SW480 (cell line): Measurements from ENCODE around the gene JAKMIP1.
A peak's percentile ranks its signal among the peaks of the same experiment; 100 is the strongest.

Experiments
- DNase-seq: peaks from one replicate; pipeline ENCODE4 v3.0.0-alpha.2; 2016; ENCODE audit warnings: low spot score

Gene JAKMIP1

DNA sequence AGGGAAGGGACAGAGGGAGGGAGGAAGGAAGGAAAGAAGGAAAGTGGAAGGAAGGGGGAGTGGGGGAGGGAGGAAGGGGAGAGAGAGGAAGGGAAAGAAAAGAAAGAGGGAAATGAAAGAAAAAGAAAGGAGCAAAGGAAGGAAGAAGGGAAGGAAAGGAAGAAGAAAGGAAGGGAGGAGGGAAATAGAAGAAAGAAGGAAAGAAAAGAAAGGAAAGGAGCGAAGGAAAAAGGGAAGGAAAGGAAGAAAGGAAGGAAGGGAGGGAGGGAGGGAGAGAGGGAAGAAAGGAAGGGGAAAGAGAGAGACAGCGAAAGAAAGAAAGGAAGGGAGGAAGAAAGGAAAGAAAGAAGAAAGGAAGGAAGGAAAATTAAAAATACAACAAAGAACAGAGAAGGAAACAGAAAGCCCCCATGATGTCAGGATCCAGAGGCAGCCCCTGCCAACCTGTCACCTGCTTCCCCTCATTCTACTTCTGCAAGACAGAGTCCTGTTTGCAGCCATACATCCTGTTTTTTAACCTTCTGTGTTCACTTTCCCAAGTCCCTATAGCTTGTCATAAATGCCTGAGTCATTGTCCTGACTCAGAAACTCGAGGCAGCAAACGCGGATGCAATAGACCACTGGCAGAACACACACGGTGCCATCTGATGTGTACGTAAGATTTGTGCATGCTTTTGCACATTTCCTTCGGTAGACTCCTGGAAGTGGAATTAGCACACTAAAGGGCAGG, 105.2 kb downstream of the JAKMIP1 start:
- DNase-seq = peak; percentile 29

DNA sequence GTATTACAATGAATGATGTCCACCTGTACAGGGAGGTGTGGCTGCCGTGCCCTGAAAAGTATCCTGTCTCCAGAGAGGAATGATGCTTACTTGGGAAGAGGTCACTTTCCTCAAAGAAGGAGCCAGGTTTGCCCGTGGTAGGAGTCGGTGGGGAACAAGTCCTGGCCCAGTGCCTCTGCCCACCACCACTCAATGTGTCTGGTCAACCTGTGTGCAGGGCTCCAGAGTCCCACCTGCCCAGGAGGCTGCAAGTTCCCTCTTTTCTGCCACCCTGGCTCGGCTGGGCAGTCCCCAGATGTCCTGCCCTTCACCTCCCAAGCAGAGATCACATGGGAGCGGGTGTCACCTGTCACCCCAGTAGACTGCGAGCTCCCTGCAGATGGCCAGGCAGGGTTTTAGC, 106.7 kb downstream of the JAKMIP1 start:
- no peak for DNase-seq

DNA sequence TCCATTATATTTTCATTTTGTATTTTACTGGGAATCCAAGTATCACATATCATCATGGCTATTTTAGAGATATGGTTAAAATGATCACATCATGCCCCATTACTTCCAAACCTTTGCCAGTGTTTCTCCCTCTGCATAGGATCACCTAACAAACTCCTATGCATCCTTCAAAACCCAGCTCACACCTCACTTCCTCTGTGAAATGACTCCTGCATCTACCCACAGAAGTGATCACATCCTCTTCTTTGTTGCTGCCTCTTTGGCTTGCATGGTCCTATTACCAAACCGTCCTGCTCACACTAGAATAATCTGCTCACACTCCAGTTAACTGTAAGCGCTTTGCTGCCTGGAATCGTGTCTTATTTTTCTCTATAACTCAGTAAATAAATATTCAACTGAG, 107.4 kb downstream of the JAKMIP1 start:
- no peak for DNase-seq

DNA sequence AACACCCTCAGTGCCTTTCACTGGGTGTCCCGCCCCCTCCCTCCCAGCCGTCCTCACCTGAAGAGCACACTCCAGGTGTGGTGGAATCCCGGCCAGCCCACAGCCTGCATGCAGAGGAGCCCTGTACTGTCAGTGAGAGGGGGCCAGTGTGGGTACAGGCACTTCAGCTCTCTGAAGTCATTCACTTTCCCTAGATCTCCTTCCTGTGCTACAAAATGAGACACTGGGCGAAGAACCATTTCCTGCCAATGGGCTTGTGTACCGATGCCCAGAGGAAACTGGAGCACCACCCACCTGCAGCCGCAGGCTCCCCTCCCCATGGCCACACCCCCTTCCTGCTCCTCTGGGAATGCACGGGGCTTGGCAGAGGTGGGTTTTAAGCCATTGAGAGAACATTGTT, 108.2 kb downstream of the JAKMIP1 start:
- peak; percentile 16 for DNase-seq

DNA sequence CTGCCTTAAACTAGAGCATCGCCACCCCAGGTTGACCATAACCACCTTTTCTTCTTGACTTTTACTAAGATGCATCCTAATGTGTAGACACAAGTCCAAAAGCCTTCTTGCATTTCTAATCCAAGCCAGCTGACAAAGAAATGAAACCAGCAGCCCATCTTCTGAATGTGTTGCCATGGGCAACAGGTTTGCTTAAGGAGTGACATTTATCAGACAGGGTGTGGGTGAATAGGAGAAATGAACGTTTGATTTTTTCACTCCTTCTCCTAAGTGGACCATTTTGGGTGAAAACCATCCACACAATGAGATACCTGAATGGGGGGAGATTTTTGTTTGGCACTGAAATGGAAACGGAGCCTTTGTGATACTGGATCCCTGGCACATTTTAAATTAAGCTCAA, 109.4 kb downstream of the JAKMIP1 start:
- no peak for DNase-seq

DNA sequence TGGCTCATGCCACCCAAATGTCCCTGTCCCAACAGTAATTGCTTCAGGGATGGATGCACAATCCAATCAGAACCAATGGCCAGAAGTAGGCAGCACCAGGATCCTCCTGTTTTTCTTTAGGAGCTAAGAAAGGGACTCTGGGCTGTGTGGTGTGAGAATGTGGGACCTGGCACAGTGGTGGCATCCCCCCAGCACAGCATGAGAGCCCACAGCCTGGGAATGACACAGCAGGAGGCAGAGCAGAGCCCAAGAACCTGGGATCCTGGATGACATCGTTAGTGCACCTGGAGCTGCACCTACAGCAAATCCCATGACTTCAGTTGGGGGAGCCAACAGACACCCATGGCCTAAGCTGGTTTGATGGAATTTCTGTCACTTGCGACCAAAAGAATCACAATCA, 111.4 kb downstream of the JAKMIP1 start:
- no peak for DNase-seq

DNA sequence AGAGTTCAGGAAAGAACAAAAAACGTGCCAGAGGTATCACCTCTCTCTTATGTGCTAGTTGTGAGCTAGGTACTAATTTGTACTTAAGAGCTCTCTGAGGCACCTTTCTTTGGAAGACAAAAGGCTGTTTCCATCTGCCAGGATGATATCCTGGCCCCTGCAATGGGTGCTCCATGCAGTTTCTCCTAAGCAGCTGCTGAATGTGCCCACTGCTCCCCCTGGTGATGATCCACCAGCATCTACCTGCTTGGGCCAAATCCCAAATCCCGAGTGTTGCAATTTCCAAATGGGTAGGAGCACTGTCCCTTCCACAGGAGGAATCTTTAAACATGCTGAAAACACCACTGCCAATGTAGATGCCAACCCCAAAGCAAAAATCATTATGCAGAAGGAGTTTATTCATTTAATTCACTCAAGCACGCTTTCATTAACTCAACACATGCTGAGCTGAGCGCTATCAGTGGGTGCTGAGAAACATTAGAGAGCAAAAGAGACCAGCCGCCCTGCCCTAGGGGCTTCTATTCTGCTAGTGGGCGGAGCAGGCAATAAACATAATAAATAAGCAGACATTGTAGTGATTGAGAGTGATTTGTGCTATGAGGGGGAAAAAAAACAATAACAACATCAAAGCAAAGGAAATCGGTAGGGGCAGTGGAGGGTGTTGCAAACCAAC, 112.5 kb downstream of the JAKMIP1 start:
- DNase-seq = peak; percentile 48

DNA sequence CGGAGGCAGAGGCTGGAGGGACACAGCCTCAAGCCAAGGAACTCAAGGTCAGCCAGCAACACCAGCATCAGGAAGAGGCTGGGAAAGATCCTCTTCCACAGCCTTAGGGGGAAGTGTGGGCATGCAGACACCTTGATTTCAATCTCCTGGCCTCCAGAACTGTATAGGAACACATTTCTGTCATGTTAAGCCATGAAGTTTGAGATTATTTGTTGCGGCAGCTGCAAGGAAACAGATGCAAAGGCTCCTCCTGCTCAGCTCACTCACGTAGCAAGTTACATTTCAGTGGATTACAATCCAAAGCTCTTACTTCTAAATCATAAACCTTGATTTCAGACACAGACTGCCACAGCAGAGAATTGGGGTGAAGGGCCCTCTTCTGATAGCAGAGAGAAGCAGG, 113.5 kb downstream of the JAKMIP1 start:
- no peak for DNase-seq

DNA sequence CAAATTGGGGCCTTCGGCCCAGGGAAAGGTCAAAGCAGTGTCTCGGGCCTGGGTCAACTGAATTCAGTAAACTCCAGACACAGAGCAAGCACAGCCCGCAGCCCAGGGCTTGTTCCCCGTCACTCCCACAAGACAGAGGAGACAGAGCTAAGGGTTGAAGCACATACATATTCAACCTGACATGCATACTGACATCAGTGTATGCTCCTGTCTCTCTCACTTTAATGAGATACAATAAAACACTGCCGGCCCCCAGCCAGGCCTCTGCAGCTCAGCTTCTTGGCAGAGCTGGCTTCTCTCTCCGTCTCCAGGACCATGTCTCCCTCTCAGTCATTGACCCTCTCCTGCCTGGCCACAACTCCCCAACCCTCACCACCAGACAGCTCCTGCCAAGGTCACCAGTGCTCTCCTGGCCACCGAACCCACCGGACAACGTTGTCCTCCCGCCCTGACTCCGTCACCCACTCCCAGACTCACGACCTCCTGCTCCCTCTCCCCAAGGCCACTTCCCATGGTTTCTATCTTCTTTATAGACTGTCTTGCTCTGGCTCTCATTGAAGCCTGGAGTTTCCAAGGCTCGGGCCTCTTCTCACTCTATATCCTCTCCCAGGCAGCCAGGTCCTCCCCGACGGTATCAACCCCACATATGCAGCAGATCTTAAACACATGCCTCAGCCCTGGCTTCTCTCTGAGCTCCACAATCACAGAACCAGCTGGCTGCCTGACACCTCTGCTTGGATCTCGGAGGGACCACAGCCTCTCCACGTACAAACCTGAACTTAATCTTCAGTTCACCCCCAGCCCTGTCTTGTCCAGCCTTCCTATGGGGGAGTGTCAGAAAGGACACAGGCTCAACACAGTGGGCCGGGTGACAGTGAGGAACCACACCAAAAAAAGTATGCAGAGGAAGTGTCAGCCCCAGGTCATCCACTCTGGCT, 114.4 kb downstream of the JAKMIP1 start:
- DNase-seq = no peak

DNA sequence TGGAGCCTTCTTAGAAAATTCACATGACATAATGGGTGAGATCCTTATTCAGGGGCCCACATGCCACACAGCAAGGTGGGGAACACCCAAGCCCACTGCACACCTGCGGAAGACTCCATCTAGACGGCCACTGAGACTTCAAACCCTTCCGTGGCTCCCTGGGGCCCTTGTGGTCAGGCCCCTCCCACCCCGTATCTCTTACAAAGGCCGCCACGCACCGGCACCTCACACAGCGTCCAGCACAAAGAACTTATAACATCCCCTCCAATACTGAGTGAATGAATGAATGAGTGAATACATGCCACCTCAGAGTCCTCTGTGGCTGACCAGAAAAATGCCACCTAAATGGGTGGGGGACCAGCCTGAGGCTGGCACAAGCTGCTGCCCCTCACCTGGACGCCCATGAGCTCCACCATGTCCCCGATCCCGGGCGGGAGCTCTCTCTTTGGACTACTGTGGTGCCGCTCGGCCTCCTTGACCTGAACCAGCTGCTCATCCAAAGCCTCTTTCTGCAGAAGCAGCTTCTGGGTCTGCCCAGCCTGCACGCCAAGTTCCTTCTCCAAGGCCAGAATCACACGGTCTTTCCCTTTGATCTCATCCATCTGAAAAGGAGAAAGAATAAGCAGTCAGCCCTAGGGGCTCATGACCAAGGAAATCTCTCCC, 115.2 kb downstream of the JAKMIP1 start:
- DNase-seq = no peak

DNA sequence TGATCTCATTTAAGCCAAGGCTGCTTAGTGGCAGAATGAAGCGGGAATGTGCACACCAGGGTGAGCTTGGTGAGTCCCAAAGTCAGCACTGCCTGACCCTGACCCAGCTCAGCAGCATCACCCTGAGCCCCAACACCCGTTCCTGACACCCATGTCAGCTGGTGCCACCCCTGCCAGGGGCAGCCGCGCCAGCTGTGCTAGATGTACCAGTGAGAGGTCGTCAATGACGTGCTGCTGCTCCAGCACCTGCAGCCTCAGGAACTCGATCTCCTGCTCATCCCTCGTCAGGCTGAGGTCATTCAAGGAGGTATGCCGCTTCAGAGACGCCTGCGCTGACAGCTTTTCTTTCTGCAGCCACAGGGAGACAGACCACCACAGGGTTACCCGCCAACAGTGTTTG, 120.4 kb downstream of the JAKMIP1 start:
- no peak for DNase-seq

DNA sequence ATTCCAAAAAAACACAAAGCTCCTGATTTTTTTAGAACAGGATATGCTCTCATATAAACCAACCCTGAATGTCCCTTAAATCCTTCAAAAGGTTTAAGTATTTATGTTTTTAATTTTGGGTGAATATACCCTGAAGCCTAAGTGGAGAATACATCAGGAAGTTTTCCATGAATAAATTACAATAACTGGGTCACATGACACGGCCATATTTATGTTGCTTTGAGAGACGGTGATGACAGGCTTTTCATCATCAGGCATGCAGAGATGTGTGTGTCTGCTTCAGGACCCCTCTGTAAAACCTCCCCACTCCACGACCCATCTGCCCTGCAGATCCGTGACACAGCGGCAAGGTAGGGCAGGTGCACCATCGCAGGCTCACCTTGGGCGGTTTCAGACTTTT, 121.8 kb downstream of the JAKMIP1 start:
- DNase-seq = no peak

DNA sequence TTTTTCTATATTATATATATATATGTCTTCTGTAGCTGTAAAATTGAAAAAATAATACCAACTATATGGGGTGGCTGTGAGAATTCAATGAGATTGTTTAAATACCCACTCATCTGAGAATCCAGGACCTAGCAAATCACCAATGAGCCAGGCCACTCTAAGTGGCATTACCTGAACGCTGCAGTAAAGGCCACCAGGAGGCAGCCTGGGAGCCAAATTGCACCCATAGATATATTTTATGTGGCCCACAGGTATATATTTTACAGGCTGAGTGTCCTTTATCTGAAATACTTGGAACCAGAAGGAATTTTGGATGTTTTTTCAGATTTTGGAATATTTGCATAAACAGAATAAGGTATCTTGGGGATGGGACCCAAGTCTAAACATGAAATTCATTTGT, 124.0 kb downstream of the JAKMIP1 start:
- DNase-seq = no peak

DNA sequence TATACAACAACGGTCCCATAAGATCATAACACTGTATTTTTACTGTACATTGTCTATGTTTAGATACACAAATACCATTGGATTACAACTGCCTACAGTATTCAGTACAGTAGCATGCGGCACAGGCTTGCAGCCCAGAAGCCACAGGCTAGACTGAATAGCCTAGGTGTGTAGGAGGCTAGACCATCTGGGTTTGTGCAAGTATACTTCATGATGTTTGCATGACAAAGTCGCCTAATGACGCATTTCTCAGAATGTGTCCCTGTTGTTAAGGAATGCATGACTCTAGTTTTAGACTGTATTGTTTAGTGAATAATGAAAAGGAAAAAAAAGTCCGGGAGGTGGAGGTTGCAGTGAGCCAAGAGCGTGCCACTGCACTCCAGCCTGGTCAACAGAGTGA, 125.6 kb downstream of the JAKMIP1 start:
- DNase-seq = no peak

DNA sequence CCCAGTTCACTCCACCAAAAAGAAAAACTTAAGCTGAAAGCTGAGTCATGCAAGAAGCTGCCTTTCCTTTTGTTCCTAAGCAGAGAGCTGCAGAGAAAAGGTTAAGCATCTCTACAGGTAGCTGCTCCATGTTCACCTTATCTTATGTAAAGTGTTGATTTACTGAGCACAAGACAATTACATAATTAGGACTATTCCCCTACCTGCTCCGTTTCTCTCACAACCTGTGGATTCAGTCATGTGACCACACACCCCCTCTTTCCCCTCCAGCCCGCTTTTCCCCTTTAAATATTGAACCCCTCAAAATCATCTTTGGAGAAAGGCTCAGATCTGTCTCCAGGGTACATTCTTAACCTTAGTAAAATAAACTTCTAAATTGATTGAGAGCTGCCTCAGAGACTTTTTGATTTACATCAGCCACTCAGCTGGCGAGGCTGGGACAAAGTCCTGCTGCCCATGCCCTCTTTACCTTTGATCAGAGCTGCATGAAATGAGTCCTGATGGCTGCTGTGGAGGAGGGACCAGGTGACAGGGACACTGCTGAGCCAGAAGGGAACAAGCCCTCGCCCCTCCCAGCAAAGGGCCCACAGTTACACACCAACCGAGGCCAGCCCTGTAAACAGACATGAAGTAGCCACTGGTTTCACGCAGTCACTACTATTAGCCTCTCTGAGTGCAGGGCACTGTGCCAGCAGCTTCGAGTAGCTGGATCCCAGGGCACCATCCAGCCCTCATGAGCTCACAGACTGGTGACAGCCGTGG, 128.2 kb downstream of the JAKMIP1 start:
- DNase-seq = peak; percentile 10

DNA sequence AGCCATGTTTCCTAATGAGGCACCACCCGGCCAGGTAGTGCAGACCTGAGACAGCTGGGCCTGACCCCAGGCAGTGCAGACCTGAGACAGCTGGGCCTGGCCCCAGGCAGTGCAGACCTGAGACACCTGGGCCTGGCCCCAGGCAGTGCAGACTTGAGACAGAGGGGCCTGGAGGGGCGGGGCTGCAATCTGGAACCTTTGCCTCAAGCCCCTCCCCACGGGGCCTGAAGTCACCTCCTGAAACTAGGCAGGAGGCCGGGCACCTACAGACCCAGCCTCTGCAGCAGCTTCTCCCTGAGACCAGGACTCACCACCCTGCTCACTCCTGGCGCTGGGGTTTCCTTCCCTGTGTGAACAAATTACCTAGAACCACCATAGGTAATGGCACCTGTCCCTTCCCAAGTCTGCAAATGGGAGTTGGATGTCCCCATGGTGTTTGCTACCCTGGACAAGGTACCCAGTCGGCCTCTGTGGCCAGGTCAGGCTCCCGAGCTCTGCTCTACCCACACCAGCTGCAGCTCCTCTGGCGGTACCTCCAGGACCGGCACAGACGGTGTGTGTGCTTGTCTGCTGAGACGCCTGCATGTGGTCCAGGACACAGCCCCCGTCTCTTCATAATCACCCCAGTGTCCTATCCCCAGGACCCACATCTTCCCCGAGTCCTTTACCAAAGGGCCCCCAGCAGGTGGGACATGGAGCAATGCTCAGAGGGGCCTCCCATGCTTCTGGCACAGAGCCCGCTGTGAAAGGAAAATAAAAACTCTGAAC, 129.0 kb downstream of the JAKMIP1 start:
- DNase-seq = no peak

DNA sequence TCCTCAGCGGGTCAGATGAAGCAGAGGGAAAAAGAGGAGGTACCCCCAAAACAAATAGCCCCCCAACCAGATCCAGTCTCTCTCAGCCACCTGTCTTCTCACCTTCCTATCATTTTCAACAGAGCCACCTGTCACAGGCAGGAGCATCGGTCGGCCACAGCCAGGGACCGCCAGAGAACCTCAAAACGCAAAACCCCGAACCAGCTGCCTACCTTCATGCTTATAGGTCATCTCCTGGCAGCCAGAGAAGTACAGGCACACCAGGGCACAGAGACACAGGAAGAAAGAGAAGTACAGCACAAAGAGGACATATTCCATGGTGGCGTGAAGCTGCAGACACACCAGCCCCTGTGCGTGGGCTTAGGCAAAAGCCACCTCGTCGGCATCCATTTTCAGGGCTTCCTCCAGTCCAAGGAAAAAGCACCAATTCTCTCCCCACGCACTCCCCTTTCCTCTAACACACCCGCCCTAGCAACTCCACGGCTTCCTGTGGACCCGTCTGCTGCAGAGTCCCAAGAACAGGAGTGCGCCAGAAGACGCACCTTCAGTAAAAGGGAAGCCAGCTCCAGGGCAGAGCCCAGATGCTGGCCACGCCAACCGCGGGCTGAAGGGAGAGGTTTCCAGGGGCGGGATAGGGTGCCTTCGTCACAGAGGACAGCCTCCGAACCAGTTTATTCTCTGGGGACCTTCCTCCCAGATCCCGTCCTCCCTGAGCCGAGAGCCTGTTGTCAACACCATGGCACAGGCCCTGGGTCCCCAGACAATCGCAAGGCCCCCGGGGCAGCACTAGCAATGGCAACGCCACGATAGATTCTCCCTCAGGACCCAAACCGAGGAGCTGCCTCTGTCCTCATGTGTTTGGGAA, 130.3 kb downstream of the JAKMIP1 start:
- DNase-seq = no peak

DNA sequence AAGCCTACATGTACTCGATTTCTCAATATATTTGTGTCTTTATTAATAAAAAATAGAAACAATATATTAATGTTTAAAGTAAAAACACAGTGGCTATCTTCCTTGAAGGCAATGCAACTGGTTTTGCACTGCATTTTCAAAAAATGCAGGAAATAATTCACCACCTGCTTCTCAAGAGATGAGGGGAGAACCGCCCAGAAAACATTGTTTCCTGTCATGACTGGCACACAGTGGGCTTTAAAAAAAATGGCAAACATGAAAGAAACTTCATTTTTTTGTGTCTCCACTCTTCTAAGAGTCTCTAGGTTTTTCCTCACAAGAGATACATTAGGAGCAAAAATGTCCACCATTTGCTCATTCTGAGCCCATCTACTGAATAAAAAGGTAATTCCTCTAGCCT, 131.4 kb downstream of the JAKMIP1 start:
- no peak for DNase-seq

DNA sequence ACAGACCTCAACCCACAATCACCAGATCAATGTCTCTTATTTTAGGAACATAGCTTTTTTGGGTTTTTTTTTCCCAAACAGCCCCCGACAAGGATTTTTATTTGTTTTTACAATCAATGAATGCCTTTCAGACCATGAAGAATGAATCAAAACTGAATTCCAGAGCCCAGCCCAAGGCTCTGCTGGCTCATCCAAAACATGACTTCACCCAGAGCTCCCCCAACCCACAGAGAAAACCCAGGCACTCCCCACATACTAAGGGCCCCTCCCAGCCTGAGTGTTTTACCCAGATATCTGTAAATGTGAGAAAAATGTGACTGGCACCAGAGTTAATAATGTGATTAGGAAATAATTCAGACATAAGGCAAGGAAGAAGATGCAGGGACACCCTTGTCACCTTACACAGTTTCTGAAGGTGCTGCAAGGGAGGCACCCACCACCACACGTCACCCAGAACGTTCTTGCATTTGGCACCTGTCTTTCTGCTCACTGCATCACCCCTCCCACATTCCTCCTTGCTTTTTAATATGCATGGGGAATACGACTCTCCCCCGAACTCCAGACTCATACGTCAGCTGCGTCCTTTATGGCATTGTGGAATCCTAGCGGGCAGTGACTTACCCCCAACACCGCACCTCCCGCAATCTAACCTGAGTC, 134.3 kb downstream of the JAKMIP1 start:
- no peak for DNase-seq
